Thyroid gland (tissue), 4 donors: ENCODE data around the gene MUCL3.

Experiments
- POLR2A ChIP-seq, 2 donors: fragments of 450-650 bp; IDR thresholded peaks; one replicate each; pipeline ENCODE4 v1.6.1; 2017; ENCODE audit warnings: antibody characterized with exemption in 2 of 2, mild to moderate bottlenecking in 2 of 2, moderate library complexity in 1 of 2
- TF ChIP-seq, protein P1 (sequence below), 6 experiments: fragments of 200-600 bp in 3 of 6; fragments of 450-650 bp in 3 of 6; sonication (generic) in 3 of 6; IDR thresholded peaks; one replicate each; pipeline ENCODE4 v1.5.1; 2016 to 2019; ENCODE audit warnings: antibody characterized with exemption in 6 of 6, mild to moderate bottlenecking in 2 of 6, inconsistent platforms in 1 of 6, moderate library complexity in 1 of 6

DNA sequence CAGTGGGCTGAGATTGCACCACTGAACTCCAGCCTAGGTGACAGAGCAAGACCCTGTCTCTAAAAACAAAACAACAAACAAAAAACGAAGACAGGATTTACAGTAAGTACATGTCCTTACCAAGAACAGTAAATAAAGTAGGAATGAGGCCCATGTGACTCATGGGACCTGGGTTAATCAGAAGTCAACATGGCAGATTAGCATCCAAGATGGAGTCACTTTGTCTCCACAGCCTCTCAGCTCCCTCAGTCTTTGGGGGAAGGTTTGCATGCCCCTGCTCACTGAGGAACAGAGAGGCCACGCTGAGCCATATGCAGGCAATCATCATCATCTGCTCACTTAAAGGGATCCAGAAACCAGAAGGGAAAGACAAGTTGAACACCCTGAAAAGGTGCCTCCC, 61.7 kb downstream of the MUCL3 start:
- TF ChIP-seq POLR2A (IDR thresholded peaks at IDR 0.05): no peak
- TF ChIP-seq, protein P1, sequence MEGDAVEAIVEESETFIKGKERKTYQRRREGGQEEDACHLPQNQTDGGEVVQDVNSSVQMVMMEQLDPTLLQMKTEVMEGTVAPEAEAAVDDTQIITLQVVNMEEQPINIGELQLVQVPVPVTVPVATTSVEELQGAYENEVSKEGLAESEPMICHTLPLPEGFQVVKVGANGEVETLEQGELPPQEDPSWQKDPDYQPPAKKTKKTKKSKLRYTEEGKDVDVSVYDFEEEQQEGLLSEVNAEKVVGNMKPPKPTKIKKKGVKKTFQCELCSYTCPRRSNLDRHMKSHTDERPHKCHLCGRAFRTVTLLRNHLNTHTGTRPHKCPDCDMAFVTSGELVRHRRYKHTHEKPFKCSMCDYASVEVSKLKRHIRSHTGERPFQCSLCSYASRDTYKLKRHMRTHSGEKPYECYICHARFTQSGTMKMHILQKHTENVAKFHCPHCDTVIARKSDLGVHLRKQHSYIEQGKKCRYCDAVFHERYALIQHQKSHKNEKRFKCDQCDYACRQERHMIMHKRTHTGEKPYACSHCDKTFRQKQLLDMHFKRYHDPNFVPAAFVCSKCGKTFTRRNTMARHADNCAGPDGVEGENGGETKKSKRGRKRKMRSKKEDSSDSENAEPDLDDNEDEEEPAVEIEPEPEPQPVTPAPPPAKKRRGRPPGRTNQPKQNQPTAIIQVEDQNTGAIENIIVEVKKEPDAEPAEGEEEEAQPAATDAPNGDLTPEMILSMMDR (IDR thresholded peaks at IDR 0.05): no peak
